Measurements from ENCODE around the gene ZDHHC11. TPM values are rescaled to one million over a fixed set of nuclear protein-coding genes. Genes with fewer than 3 reads are reported as not detected.
A peak's percentile ranks its signal among the peaks of the same experiment; 100 is the strongest.
"Not testable (repeated sequence)": the region's sequence is repeated elsewhere in the genome, so short reads cannot be mapped to it uniquely, and the experiment has no call there.

Gene ZDHHC11
- total RNA-seq, 5 donors from 2014 or later (not counting 1 experiment from before 2014, with no cell fraction given), result 6.5 to 38.0 (median 11.6) TPM

DNA sequence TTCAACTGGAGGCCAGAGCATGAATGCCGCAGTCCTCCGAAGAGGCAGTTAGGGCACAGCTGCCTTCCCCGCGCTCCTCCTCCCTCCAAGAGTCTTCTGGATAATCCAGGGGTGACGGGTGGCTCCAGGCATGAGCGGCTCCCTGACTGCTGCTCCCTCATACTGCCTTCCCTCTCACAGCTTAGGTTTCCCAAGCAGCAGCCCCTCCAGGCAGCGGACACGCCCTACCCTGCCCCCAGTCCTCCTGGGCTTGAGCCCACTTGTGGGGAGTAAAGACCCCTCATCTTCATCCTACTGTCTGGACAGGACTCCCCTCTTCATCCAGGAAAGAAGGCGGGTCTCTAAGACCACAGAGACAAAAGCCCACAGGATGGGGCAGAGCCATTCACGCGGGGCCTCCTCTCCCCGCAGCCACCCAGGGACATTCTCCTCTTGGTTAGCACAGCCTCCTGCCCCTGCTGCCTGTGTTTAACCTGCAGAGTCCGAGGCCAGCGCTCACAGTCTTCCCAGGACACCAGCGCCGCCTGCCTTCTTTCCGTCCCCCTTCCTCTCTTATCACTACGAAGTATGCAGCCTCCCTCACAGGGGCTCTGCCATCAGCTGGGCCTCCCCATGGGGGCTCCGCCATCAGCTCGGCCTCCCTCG lies 5.6 kb downstream of the ZDHHC11 start:
- H3K27ac ChIP-seq (ENCODE audit: low read length); H3K4me3 ChIP-seq (ENCODE audit: control insufficient read depth in 1 of 2, extremely low read depth in 1 of 2, low read length in 1 of 2); H3K9me3 Mint-ChIP-seq; H3K4me3 Mint-ChIP-seq; H3K4me1 Mint-ChIP-seq; POLR2A ChIA-PET; H3K36me3 ChIP-seq (ENCODE audit: control insufficient read depth in 2 of 2, extremely low read depth in 1 of 2, insufficient read depth in 1 of 2, low read length in 1 of 2); CTCF ChIA-PET; H3K9me3 ChIP-seq; H3K27ac Mint-ChIP-seq; H3K27me3 Mint-ChIP-seq; ATAC-seq (replicated peaks in 1 of 4); H3K4me1 ChIP-seq (ENCODE audit: control insufficient read depth in 1 of 2, extremely low read depth in 1 of 2, insufficient read depth in 2 of 2, low read length in 2 of 2); H3K36me3 Mint-ChIP-seq: not testable (repeated sequence)
- H3K27me3 ChIP-seq (replicated peaks in 1 of 2; ENCODE audit: control insufficient read depth in 2 of 2, extremely low read depth in 1 of 2, insufficient read depth in 2 of 2, low read length in 1 of 2), result peaks cover 0 to 17% of the 10 kb centered on the region in 2 experiments
- peak in 1 of 35 experiments; percentile 5 for DNase-seq
- WGBS (ENCODE audit: insufficient coverage), result 90% methylated on average over 8 of the region's 21 CpGs

DNA sequence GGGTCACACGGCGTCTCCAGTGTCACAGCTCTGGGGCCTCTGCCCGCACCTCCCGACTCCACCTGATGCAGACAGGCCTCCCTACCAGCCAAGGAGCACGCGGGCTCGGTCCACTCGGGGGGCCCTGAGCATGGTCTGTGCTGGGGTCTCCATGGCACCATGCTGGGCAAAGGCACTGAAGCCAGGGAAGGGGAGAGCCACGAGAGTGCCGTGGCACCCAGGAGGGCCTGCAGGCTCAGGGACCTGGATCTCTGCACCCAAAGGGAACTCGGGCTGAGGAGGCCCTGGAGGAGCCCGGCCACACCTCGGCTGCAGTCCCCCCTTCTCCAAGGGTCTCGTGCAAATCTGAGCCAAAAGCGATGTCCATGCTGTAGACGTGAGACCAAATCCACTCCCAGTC lies 6.4 kb downstream of the ZDHHC11 start:
- H3K9me3 Mint-ChIP-seq; H3K9me3 ChIP-seq; H3K36me3 ChIP-seq (ENCODE audit: control insufficient read depth in 2 of 2, extremely low read depth in 1 of 2, insufficient read depth in 1 of 2, low read length in 1 of 2); H3K4me1 ChIP-seq (ENCODE audit: control insufficient read depth in 1 of 2, extremely low read depth in 1 of 2, insufficient read depth in 2 of 2, low read length in 2 of 2); ATAC-seq (replicated peaks in 1 of 4); H3K4me1 Mint-ChIP-seq; H3K27me3 ChIP-seq (replicated peaks in 1 of 2; ENCODE audit: control insufficient read depth in 2 of 2, extremely low read depth in 1 of 2, insufficient read depth in 2 of 2, low read length in 1 of 2); H3K36me3 Mint-ChIP-seq; H3K27me3 Mint-ChIP-seq; H3K4me3 ChIP-seq (ENCODE audit: control insufficient read depth in 1 of 2, extremely low read depth in 1 of 2, low read length in 1 of 2); H3K27ac ChIP-seq (ENCODE audit: low read length); H3K4me3 Mint-ChIP-seq; POLR2A ChIA-PET; H3K27ac Mint-ChIP-seq: not testable (repeated sequence)
- WGBS (ENCODE audit: insufficient coverage), result 92% methylated on average over 14 of the region's 16 CpGs
- CTCF ChIA-PET, result interaction anchor here in 1 of 2 donors (0.6 kb wide), 1 partner anchor 42 kb away, joined by 6 read pairs; no protein-coding TSS in a partner anchor
- DNase-seq, result peak in 1 of 35 experiments; percentile 4

DNA sequence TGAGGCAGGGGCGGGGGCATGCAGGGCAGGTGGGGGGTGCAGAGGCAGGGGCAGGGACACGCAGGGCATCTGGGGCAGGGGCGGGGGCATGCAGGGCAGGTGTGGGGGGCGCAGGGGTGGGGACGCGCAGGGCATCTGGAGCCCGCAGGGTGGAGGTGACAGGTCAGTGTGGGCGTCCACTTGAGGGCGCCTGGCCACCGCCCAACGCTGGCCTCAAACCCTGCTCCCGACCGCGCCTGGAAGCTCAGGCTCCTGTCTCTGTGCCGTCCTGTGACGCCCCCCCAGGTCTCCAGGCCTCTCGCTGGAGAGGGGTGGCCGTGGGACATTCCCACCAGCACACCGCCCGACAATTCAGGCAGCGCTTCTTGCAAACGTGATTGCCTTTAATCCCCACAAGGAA lies 6.9 kb downstream of the ZDHHC11 start:
- H3K9me3 Mint-ChIP-seq; H3K36me3 ChIP-seq (ENCODE audit: control insufficient read depth in 2 of 2, extremely low read depth in 1 of 2, insufficient read depth in 1 of 2, low read length in 1 of 2); H3K4me1 Mint-ChIP-seq; H3K27me3 Mint-ChIP-seq; ATAC-seq (replicated peaks in 1 of 4); H3K4me3 Mint-ChIP-seq; DNase-seq; POLR2A ChIA-PET; H3K27ac Mint-ChIP-seq; H3K27me3 ChIP-seq (replicated peaks in 1 of 2; ENCODE audit: control insufficient read depth in 2 of 2, extremely low read depth in 1 of 2, insufficient read depth in 2 of 2, low read length in 1 of 2); H3K9me3 ChIP-seq; H3K36me3 Mint-ChIP-seq; H3K4me3 ChIP-seq (ENCODE audit: control insufficient read depth in 1 of 2, extremely low read depth in 1 of 2, low read length in 1 of 2); H3K27ac ChIP-seq (ENCODE audit: low read length); H3K4me1 ChIP-seq (ENCODE audit: control insufficient read depth in 1 of 2, extremely low read depth in 1 of 2, insufficient read depth in 2 of 2, low read length in 2 of 2): not testable (repeated sequence)
- CTCF ChIA-PET, result interaction anchor here in 1 of 2 donors (0.6 kb wide), 1 partner anchor 41 kb away, joined by 6 read pairs; no protein-coding TSS in a partner anchor
- WGBS (ENCODE audit: insufficient coverage), result 79% methylated on average over 14 of the region's 22 CpGs

DNA sequence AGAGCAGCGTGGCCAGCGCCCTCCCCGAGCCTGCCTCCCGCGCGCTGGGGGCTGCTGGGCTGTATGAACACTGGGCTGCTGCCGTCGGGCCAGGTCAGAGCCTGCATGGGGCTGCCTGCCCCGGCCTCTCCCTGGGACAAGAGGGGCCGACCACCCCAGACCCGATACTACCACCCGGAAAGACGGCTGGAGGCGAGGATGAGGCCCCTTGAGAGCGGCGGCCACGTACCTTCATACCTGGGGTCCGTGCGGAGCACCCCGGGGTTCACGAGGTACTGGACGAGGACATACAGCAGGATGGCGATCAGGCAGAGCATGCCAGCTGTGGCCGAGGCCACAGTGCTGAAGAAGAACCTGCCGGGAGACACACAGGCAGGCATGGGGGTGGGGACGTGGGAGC lies 7.4 kb downstream of the ZDHHC11 start:
- H3K36me3 ChIP-seq (ENCODE audit: control insufficient read depth in 2 of 2, extremely low read depth in 1 of 2, insufficient read depth in 1 of 2, low read length in 1 of 2); H3K9me3 ChIP-seq; H3K4me3 Mint-ChIP-seq; CTCF ChIA-PET; H3K27ac ChIP-seq (ENCODE audit: low read length); H3K4me1 ChIP-seq (ENCODE audit: control insufficient read depth in 1 of 2, extremely low read depth in 1 of 2, insufficient read depth in 2 of 2, low read length in 2 of 2); H3K4me1 Mint-ChIP-seq; H3K27me3 Mint-ChIP-seq; POLR2A ChIA-PET; ATAC-seq (replicated peaks in 1 of 4); H3K9me3 Mint-ChIP-seq; H3K36me3 Mint-ChIP-seq; H3K27ac Mint-ChIP-seq; DNase-seq; H3K27me3 ChIP-seq (replicated peaks in 1 of 2; ENCODE audit: control insufficient read depth in 2 of 2, extremely low read depth in 1 of 2, insufficient read depth in 2 of 2, low read length in 1 of 2); H3K4me3 ChIP-seq (ENCODE audit: control insufficient read depth in 1 of 2, extremely low read depth in 1 of 2, low read length in 1 of 2): not testable (repeated sequence)
- no CpG with 5 or more reads among the region's 26 CpGs for WGBS (ENCODE audit: insufficient coverage)

DNA sequence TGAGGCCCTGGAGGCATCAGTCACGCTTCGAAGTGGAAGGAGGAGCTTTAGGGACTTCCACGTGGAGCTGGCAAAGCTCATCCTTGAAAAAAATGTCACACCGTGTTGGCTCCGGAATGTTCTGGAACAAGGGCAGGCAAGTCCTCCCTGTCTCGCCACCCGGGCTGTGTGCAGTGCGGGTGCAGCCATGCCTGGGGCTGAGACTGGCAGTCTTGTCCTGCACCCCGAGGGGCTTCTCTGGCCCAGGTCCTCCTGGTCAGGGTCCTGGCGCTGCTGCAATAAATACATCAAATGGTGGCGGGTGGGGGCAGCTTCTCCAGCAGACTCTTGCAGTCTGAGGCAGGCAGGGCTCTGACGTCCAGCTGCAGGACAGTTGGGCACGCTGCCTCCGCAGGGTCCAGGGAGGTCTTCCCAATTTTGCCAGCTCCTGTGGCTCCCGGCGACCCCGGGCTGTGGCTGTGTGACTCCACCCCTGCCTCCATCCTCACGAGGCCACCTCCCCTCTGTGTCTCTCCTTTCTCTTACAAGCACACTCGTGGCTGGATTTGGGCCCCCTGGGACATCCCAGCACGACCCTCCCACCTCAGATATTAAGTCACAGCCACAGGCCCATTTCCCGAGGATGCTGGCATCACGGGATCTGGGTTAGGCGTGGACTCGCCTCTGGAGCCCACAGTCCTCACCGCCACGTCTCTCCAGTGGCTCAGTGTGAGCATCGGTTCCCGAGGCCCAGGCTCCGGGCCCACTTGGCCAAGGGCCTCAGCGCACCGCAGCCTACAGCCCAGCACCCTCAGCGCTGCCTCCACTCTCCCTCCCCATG lies 8.2 kb downstream of the ZDHHC11 start:
- H3K27me3 ChIP-seq (replicated peaks in 1 of 2; ENCODE audit: control insufficient read depth in 2 of 2, extremely low read depth in 1 of 2, insufficient read depth in 2 of 2, low read length in 1 of 2); CTCF ChIA-PET; POLR2A ChIA-PET: not testable (repeated sequence)

DNA sequence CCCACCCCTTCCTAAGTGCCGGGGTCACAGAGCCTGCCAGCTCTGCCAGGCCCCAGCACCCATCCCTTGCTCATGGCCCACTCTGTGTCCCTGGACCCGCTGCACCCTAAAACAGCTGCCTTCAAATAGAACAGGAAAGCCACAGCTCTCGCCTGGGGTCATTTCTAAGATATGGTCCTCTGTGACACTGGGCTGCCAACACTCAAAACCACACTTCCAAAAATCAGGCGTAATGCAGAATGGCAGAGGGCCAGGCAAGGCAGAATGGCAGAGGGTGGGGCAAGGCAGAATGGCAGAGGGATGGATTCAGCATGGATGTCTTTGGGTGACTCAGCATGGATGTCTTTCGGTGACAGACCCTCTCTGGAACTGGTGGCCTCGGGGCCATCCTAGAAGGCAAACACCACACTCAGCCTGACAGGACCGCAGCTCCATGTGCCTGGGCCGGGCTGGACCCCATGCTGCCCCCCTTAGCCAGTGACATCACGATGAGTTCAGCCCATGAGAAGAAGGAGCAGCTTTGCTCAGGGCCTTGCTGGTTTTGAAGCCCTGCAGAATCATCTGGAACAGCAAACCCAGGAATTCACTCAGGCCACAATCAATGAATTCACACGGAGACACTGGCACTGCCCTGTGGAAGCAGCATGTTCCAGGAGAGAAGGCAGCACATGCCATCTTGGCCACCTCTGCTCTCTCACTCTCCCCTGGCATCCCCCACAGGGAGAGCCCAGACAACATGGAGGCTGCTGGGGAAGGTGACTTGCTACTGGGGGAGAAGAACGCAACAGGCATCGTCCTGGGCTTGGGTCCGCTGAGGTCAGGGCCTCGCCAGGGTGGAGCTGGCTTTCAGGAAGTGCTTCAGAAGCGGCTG lies 9.0 kb downstream of the ZDHHC11 start:
- H3K4me3 Mint-ChIP-seq; H3K4me3 ChIP-seq (ENCODE audit: control insufficient read depth in 1 of 2, extremely low read depth in 1 of 2, low read length in 1 of 2); H3K36me3 ChIP-seq (ENCODE audit: control insufficient read depth in 2 of 2, extremely low read depth in 1 of 2, insufficient read depth in 1 of 2, low read length in 1 of 2); H3K4me1 ChIP-seq (ENCODE audit: control insufficient read depth in 1 of 2, extremely low read depth in 1 of 2, insufficient read depth in 2 of 2, low read length in 2 of 2); H3K27me3 Mint-ChIP-seq; H3K9me3 ChIP-seq; H3K36me3 Mint-ChIP-seq; H3K27ac ChIP-seq (ENCODE audit: low read length); POLR2A ChIA-PET; H3K27me3 ChIP-seq (replicated peaks in 1 of 2; ENCODE audit: control insufficient read depth in 2 of 2, extremely low read depth in 1 of 2, insufficient read depth in 2 of 2, low read length in 1 of 2); H3K9me3 Mint-ChIP-seq; H3K4me1 Mint-ChIP-seq; ATAC-seq (replicated peaks in 1 of 4); CTCF ChIA-PET; H3K27ac Mint-ChIP-seq: not testable (repeated sequence)
- WGBS (ENCODE audit: insufficient coverage), result 73% methylated on average over 9 of the region's 15 CpGs
- DNase-seq, result peak in 1 of 35 experiments; percentile 4

More for the DNA sequence above, 8.2 kb downstream of the ZDHHC11 start:
- not testable (repeated sequence) for H3K27ac Mint-ChIP-seq; H3K9me3 Mint-ChIP-seq; H3K4me3 ChIP-seq (ENCODE audit: control insufficient read depth in 1 of 2, extremely low read depth in 1 of 2, low read length in 1 of 2); H3K4me1 ChIP-seq (ENCODE audit: control insufficient read depth in 1 of 2, extremely low read depth in 1 of 2, insufficient read depth in 2 of 2, low read length in 2 of 2); H3K27ac ChIP-seq (ENCODE audit: low read length); H3K36me3 ChIP-seq (ENCODE audit: control insufficient read depth in 2 of 2, extremely low read depth in 1 of 2, insufficient read depth in 1 of 2, low read length in 1 of 2); H3K27me3 Mint-ChIP-seq; H3K4me1 Mint-ChIP-seq; H3K36me3 Mint-ChIP-seq; H3K4me3 Mint-ChIP-seq; ATAC-seq (replicated peaks in 1 of 4); H3K9me3 ChIP-seq
- 79% methylated on average over 15 of the region's 32 CpGs for WGBS (ENCODE audit: insufficient coverage)
- DNase-seq, result peak in 1 of 35 experiments; percentile 3
